HG02981 (cell line): Measurements from ENCODE around the gene CDX2.

Experiments
- ATAC-seq: cut with Tn5 transposase; IDR thresholded peaks from one replicate; pipeline ENCODE4 v1.9.1; 2021; ENCODE audit warnings: mild to moderate bottlenecking, moderate library complexity; ENCODE audit not compliant: unreplicated experiment

The CDX2 gene

DNA sequence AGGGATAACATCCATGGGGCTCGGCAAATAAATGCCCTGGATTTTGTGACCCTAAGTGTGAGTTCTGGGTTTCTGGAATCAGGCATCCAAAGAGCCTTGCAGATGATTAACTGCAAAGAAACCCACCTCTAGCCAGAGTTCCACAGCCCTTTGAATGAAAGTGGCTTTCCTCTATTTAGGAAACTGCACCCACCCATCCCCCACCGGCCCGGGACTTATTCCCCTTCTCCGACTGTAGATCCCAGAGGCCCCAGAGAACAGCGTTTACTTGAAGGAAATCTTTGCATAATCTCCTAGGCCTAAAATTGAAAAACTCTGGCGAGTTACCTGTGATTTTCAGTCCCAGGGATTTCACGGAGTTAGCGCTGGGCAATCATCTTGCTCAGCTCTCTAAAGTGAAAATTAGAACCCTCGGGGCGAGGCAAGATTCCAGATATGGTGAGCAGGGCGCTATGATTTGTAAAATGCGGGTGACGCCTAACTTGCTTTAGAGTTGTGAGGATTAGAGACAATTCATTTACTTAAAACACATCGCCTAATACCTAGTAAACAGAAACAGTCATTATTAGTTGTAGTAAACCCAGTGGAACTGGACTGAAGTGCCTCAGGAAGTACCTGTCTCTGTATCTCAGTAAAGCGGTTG lies 10.0 kb upstream of the CDX2 start:
- ATAC-seq, result no peak

DNA sequence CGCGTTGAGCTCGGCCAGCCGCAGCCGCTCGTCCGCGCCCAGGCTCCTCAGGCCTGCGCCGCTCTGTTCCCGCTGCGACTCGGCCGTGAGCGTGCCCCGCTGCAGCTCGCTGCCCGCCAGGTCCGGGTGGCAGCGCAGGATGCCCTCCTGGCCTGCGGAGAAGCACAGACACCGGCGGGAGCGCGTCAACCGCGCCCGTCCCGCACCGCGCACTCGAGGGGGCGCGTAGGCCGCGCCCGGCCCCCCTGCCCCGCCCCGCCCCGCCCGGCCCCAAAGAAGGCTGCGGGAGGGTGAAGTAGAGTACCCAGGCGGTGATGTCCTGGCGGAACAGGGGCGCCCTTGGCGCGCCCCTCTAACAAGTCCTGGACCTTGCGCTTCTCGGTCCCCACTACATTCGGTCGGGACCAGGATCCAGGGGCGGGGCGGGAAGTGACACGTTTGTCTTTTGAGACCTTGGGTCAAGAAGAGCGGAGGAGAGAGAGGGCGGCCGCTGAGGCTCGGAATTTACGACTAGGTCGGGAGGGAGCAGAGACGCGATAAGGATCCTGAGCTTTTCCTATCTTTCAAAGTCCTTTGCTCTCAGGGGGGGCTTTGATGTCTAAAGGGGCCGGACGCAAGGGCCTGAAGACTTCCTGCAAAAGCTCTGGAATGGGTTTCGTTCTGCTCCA lies 9.3 kb upstream of the CDX2 start:
- no peak for ATAC-seq

DNA sequence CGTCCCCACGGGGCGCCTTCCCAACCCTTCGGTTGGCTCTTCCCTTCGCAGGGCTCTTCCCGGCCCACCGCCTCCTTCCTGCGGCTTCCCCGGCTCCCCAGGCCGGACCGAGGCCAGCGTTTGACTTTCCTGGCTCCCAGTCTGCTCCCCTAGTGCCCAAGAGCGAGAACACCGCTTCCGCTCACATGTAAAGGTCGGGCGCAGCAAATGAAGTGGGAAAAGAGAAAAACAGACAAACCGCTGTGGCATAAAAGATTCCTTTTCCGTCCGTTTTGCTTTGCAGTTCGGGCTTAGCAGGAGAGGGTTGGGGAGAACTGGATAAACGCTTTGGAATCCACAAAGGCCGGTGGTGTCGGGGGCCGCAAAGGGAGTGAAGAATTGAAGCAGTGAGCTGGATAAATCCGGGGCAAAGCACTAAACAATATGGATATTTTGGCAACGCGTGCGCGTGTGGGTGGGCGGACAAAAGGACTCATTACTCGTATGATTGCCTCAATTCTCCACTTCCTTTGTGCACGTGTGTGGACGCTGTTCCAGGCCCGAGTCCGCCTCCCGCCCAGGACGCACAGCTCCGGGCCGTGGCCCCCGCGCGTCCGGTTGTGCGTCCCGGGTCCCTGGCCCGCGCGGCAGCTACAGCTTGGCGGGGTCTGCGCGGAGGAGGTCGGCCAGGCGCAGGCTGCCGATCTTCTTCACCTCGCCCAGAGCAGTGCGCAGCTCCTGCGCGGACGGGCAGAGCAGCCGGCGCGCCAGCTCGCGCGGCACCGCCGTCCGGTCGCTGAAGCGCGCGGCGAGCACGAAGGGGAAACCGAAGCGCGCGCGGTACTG lies 8.6 kb upstream of the CDX2 start:
- ATAC-seq, result no peak

DNA sequence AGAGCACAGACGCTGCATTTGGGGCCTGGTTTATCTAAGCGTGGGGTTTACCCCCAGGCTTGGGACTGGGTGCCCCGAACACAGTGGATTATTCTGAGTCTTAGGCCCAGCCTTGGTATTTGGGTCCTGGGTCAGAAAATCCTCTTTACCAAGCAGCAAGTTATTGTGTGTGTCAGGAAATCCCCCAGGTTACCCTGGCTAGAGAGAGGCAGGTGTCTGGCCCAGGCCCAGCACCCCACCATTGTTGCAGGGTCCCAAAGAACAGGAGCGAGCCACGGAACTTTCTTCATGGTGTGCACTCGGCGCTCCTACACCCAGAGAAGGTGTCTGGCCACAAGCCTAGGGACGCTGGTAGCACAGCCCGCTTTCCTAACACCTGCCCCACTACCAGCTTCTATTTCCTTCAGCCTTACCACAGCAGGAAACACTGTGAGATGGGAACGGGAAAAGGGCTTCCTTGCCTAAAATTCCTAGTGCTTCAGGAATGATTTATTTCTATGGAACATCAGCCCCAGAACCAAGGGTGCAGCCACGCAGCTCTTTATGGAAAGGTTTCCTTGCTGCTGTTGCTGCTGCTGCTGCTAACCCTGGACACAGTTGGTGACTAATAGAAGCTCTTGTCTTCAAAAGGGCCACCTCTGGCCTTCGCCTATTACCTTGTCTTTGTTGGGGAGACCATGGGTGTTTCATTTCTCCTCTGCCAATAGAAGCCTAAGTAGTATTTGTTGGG lies 7.4 kb upstream of the CDX2 start:
- ATAC-seq, result no peak

DNA sequence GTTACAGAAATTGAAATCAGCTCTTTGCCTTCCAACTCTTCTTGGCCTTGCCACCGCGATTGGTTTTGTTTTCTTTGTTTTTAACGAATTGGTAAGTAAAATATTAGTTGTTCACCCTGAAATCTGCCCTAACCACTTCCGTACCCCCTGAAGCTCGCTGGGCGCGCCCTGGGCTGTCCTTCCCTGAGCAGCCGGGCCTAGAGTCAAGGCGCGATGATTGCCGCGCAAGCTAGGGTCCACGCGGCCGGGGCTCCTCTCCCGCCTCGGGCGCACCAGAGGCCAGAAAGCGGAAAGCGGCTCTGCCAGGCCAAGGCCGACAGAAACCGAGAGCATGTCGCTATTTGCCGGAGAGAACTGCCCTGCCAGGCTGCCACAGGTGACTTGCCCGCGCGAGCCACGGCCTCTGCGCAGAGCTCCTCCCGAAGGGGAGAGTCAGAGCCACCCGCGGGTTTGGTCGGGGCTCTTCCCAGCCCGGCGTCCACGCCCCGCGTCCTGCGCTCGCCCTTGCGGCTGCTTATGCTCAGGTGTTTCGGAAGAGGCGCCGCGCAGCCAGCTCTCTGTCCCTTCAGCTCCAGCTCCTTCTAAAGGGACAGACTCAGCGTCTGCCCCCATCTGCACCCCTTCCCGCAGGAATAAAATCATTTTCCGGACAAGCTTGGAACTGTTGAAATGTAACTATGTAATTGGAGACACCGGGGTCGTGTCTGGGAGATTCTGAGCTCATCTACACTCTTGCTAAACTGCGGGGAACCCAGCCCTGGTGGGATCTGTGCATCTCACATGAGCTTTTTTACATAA lies 6.6 kb upstream of the CDX2 start:
- no peak for ATAC-seq

DNA sequence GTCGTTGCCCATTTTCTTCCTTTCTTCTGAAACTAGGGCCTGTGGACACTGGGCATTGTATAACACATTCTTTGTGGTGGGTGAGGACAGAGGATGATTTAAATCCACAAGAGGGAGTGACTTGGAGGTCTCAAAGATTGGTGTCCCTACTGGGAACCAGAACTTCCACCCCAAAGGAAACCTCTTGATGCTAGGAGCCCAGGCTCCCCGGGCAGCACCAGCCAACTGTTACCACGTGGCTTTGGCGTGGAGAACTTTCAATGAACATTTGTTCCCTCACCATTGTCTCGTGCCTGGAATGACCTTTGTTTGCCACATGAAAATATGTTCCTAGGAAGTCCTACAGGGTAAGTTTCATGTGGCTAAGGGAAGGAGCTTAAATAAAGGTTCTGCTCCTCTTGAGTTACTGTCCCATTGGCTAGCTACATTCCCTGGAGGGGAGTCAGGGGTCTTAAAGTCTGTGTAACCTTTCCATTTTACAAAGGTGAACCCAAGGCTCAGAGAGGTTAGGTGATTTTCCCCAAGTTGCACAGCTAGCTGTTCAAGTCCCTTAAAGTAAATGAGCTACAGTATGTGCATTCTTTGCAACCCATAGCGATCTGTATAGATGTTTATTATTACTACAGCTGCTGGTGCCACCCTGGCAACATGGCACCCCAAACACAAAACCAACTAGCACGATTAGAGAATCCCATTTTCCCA lies 5.0 kb upstream of the CDX2 start:
- ATAC-seq, result no peak

DNA sequence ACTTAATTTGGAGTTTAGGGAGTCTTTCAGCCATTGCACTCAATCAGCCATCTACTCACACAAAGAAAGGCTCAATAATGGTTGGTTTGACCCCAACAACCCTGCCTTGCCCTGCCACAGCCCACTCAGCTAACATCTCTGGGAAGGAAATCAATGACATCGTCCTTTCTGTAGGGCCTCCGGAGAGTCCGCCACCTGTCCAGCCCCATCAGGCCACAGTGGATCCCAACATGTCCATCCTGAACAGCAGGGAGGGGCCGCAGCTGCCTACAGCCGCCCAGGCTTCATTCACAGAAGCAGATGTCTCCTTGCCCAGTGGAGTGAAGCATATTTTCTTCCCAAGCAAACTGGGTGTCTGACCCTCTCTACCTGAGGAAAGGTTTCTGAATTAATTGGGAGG lies 4.2 kb upstream of the CDX2 start:
- no peak for ATAC-seq

DNA sequence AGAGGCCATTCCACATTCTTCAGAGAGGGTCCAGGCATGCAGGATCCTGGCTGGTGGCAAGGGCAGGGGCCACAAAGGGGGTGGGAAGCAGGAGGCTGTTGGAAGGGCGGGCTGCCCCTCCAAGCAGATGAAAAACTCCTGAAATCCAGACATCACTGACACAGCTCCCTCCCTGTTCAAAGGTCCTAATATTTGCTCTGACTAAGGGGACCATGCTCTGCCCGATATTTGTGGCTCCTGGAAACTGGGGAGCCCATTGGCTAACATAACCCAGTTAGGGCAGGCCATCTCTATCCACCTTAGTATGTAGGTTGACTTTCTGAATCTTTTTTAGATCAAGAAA lies 3.3 kb upstream of the CDX2 start:
- no peak for ATAC-seq

DNA sequence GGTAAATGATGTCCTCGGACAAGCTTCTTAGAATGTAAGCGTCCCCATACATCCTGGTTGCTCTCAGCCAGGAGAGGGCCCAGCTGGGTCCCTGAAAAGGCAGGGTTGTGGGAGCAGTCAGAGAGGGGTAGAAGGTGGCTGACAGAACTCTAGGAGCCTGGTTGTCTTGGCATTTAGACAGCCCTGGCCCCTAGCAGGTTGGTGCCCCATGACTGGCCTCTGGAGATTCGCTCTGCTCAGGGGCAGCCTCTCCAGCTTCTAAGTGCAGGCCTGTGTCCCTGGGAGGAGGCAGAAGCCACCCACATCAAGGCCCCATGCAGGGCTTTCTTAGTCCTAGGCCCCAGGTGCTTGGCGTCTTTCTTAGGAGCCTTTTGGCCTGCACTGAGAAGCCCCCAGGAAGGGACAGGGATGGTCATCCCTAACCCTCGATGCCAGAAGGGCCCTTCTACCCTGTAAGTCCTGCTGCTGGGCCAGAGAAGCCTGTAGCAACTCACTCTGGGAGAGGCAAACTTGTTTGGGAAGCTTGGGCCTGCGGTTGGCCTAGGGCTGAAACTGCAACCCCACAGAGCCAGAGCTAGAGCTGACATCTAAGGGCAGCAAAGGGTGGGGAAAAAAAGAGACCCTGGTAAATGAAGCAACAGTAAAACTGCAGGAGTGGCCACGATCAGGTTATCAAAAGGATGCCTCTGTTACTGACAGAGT lies 2.8 kb upstream of the CDX2 start:
- ATAC-seq, result no peak

DNA sequence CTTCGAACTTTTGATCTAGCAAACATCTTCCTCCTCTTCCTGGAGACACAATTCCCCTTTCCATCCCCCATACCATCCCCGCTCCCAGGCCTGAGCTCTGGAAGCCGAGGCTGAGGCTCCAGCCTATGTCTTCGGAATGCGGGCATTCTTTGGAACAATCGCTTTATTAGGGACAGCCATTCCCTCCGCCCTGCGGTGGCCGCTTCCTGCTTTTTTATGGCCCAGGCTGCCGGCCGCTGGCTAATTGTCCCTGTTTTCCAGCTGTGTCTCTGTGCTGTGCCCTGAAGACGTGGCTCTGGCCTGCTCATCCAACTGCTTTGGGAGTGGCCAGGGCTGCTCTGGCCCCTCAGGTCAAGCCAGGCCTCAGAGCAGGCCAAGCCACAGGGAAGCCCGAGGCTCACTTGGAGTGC lies 2.1 kb upstream of the CDX2 start:
- ATAC-seq, result no peak

DNA sequence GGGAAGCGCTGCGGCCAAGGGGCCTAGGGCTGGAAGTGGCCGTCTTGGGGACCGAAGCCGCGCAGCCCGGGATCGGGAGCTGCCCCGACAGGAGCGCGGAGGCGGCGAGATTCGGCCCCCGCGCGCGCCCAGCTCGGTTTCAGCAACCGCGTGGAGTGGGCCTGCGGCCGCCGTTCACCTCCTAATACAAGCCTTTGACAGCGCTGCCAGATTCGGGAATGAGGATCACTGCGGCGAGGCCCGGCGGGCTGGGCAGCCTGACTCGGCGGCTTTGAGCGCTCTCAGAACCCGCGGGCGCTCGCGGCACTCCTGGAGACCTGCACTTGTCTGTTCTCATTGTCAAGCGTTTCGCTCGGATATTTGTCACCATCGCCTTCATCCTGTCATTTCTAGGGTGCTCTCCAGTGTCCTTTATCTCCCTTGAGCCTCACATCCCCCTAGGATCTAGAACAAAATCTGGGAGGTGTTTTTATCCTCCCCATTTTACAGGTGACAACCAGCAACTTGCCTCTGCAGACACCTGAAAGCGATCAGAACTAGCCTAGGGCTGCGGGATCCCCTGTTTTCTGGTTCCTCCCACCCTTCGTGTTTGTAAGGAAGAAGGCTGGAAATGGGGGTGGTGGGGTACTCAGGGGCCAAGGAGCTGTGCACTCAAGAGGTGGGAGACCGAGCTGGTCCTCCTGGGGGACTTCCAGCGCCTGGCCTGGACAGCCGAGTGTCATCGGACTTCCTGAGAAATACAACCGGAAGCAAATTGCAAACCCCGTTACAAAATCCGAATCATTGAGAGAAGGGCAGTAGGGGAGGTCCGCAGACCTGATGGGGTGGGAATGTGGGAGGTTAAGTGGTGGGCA lies 1.5 kb upstream of the CDX2 start:
- no peak for ATAC-seq

DNA sequence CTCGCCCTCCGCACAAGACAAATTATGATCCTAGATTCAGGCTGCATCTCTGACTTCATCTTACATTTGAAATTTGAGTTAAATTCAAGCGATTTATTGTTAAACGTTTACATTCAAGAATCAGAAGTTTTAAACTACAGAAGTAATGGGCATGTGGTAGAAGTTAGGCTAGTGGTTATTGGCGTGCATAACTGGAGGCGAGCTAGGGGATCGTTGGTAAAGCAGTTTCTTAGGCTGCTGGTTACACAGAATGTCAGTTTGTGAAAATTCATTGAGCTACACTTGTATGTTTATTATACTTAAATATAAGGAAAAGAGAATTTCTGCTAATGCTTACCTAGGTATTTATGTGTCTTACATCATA lies 733 bp upstream of the CDX2 start:
- ATAC-seq, result no peak

DNA sequence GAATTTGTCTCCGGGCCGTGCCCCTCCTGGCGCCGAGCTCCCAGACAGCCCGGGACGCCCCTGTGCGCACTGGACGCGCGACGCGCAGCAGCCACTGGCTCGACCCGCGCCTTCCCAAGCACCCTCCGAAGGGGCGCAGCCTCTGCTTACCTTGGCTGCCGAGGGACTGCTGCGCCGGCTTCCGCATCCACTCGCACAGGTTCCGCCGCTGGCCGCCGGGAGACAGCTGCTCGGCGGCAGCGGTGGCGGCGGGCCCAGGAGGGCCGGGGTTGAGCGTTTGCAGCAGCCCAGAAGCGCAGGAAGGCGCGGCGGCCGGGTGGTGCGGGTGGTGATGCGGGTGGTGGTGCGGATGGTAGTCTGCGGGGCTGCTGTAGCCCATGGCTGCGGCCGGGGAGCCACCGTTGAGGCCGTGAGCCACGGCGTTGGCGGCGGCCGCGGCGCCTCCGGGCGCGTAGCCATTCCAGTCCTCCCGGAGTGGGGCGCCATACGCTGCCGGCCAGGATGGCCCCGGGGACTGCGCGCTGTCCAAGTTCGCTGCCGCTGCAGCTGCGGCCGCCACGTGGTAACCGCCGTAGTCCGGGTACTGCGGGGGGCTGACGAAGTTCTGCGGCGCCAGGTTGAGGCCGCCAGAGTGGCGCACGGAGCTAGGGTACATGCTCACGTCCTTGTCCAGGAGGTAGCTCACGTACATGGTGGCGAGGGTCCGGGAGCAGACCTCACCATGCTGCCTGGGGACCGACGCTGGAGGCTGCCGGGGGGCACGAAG lies 616 bp downstream of the CDX2 start:
- no peak for ATAC-seq

DNA sequence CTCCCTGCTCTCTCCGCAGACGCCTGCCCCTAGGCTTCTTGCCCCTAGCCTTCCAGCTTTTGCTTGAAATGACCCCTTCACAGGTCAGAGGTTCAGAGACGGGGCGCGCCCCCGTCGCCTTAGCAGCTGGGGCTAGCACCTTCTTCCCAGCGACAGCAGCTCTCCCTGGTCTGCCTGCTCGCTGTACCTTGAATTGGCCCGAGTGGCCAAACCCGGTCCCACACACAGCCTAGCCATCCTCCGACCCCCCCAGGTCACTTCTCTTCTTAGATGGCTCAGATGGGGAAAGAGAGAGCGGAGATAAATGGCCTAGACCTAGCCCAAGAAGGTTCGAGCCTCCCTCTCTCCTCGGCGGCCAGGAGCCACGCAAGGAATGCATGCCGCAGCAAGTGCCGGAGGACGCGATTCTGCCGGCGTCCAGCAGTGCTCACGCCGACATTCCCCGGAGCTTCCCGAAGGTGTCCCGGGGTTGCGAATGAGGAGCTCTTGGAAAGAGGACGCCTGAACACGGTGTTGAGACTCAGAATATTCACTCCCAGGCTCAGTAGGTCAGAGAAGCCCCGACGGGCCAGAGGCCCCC lies 1.3 kb downstream of the CDX2 start:
- no peak for ATAC-seq

DNA sequence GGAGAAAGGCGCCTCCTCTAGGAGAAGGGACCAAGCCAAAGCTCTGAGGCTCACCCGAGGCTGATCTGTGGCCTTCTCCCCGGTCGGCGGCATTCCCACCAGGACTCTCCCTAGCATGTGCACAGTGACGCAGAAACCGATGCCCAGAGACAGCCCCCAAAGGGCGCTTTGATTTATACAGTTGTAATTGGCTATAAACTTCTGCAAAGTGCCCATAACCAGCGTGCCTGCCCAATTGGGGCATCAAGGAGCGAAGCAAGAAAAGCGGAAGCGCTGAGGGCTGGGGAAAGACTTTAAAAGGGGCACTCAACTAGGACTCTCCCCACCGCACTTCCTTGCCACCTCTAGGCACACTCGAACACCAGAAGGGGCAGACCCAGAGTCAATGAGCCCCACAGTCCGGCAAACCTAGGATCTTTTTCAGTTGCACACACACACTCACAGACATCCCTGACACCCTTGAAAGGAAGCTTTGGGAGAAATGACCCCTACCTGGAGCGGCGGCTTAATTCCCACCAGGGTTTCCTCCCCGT lies 1.8 kb downstream of the CDX2 start:
- ATAC-seq, result no peak

DNA sequence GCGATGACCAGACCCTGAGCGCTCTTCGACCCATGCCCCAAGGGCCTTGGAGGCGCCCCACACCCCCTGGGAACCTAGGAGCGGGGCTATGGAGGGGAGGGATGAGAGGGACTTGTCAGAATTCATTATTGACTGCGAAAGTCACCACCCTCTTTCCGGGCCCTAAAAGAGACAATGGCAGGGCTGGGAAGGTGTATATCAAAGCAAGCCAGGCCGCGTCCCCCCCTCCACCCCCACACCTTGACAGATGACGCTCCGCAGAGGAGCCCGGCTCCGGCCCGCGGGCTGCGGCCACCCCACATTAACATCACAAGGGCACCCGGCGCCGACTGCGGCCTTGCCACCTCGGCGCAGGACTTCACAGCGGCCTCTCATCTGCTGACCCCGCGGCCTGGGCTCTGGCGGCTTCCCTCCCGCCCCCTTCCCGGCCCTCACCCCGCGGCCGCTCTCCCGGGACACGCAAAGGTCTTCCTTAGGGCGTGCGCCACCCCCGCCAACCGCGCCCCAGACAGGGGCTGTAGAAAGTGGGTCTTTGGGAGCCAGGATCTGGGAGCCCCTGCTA lies 2.4 kb downstream of the CDX2 start:
- no peak for ATAC-seq
